BJ (cell line): ENCODE data around the gene ANO4. TPM values are rescaled to one million over a fixed set of nuclear protein-coding genes. Genes with fewer than 3 reads are reported as not detected.
"Not testable (repeated sequence)": the region's sequence is repeated elsewhere in the genome, so short reads cannot be mapped to it uniquely, and the experiment has no call there.

ENCODE experiments used
- CTCF ChIA-PET: fragments of 350-600 bp; formaldehyde crosslinking; extraction: SDS; loops from one replicate; lab custom pipeline; 2021; ENCODE audit warnings: antibody characterized with exemption, inconsistent platforms; lab: Yijun Ruan, JAX
- POLR2A ChIA-PET: fragments of 300-600 bp; sonication (Branson Sonifier 250); formaldehyde crosslinking; extraction: SDS; loops from one replicate; lab custom pipeline; 2021; ENCODE audit warnings: antibody characterized with exemption; lab: Charles Lee
- DNase-seq: peaks from one replicate; pipeline ENCODE4 v3.0.0-alpha.2; 2011; ENCODE audit warnings: low read depth
- H3K27me3 ChIP-seq: 2 replicates; pipeline ENCODE4 v1.6.0; 2011; ENCODE audit warnings: low read length; ENCODE audit not compliant: control insufficient read depth, insufficient read depth
- H3K36me3 ChIP-seq: 2 replicates; pipeline ENCODE4 v1.5.1; 2011; ENCODE audit warnings: low read length; ENCODE audit not compliant: control insufficient read depth, insufficient read depth
- H3K4me3 ChIP-seq: 2 replicates; pipeline ENCODE4 v1.5.1; 2011; ENCODE audit warnings: low read depth, mild to moderate bottlenecking, control low read depth, low read length
- polyA plus RNA-seq: library from polyadenylated mRNA; depleted of rRNA; stranded (reverse); fragments of >200 nt; gene quantifications from 2 replicates; pipeline ENCODE4 v1.2.3, GENCODE V29; 2011
- TF ChIP-seq, protein P1 (sequence below): IDR thresholded peaks from 2 replicates; pipeline ENCODE4 v1.5.1; 2011; ENCODE audit warnings: low read depth, mild to moderate bottlenecking, control low read depth, inconsistent platforms, low read length, moderate library complexity; ENCODE audit not compliant: insufficient read depth

Gene ANO4
- polyA plus RNA-seq, 1 experiment: 7.1 TPM

DNA sequence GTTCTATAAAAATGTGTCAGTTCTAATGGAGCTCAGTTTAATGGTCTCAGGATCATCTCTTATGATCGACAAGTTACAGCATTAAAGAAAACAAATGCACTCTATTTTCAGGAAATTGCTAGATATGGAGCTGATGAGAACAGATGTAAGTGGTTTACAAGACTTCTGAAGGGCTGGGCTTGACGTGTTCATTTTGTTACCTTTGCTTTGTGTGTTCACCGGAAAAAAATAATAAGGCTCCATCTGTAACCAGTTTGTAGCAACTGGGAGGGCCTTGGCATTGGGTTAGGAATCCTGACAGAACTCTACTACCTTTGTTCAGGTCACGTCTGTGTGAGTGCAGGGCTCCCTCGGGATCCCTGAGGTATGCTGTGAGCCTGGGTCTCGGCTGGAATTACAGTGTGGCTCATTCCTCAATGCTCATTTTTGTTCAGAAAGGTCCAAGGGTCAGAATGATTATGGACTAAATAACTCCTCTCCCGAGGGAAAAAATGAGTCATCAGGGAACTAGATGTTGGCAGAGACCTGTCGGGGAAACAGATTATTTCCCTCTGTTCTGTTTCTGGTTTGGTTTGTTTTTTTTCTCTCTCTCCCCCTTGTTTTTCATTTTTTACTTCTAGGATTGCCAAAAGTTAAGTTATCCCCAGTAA lies 257.4 kb downstream of the ANO4 start:
- no peaks in the 10 kb centered on the region for H3K36me3 ChIP-seq
- TF ChIP-seq, protein P1, sequence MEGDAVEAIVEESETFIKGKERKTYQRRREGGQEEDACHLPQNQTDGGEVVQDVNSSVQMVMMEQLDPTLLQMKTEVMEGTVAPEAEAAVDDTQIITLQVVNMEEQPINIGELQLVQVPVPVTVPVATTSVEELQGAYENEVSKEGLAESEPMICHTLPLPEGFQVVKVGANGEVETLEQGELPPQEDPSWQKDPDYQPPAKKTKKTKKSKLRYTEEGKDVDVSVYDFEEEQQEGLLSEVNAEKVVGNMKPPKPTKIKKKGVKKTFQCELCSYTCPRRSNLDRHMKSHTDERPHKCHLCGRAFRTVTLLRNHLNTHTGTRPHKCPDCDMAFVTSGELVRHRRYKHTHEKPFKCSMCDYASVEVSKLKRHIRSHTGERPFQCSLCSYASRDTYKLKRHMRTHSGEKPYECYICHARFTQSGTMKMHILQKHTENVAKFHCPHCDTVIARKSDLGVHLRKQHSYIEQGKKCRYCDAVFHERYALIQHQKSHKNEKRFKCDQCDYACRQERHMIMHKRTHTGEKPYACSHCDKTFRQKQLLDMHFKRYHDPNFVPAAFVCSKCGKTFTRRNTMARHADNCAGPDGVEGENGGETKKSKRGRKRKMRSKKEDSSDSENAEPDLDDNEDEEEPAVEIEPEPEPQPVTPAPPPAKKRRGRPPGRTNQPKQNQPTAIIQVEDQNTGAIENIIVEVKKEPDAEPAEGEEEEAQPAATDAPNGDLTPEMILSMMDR: no peak
- H3K27me3 ChIP-seq: no peaks in the 10 kb centered on the region
- H3K4me3 ChIP-seq: no peak overlapping the region
- CTCF ChIA-PET: interaction anchor here (1.5 kb wide), 1 partner anchor 10 kb away, joined by 3 read pairs; no protein-coding TSS in a partner anchor
- DNase-seq: peak; percentile 67
- POLR2A ChIA-PET: no interaction called here

DNA sequence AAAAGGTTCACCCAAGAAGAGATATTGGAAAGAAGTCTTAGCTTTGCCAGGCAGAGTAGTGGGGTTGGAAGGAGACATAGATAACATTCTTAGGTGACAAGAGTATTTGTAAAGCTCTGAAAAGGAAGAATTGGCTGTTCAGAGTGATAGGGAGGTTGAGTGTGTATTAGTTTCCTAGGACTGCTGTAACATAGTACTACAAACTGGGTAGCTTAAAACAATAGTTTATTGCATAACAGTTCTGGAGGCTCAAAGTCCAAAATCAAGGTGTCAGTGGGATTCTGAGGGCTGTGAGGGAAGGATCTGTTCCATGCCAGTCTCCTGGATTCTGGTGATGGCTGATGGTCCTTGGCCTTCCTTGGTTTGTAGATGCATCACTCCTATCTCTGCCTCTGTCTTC lies 258.6 kb downstream of the ANO4 start:
- no peaks in the 10 kb centered on the region for H3K27me3 ChIP-seq
- POLR2A ChIA-PET: no interaction called here
- TF ChIP-seq, protein P1: no peak
- H3K4me3 ChIP-seq: no peak overlapping the region
- DNase-seq: no peak
- H3K36me3 ChIP-seq: no peaks in the 10 kb centered on the region
- CTCF ChIA-PET: no interaction called here

DNA sequence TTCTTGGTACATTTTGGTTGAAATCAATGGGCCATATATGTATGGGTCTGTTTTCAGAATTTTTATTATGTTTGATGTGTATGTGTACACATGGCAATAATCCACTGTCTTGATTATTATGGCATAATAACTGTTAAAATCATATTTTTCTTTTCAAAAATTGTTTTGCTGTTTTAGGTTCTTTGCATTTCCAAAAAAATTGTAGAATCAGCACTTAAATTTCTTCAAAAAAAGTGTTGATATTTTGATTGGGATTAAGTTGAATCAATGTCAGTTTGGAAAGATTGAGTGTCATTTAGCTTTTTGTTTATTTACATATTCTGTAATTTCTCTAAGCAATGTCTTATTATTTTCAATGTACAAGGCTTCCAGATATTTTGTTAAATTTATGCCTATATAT lies 261.4 kb downstream of the ANO4 start:
- TF ChIP-seq, protein P1: no peak
- POLR2A ChIA-PET: no interaction called here
- CTCF ChIA-PET: no interaction called here
- H3K27me3 ChIP-seq: no peaks in the 10 kb centered on the region
- no peak for DNase-seq
- no peak overlapping the region for H3K4me3 ChIP-seq
- H3K36me3 ChIP-seq: no peaks in the 10 kb centered on the region

DNA sequence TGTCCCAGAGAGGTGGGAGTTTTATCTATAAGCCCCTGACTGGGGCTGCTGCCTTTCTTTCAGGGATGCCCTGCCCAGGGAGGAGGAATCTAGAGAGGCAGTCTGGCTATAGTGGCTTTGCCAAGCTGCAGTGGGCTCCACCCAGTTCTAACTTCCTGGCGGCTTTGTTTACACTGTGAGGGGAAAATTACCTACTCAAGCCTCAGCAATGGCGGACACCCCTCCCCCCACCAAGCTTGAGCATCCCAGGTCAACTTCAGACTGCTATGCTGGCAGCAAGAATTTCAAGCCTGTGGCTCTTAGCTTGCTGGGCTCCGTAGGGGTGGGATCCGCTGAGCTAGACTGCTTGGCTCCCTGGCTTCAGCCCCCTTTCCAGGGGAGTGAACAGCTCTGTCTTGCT lies 267.9 kb downstream of the ANO4 start:
- CTCF ChIA-PET: not testable (repeated sequence)

DNA sequence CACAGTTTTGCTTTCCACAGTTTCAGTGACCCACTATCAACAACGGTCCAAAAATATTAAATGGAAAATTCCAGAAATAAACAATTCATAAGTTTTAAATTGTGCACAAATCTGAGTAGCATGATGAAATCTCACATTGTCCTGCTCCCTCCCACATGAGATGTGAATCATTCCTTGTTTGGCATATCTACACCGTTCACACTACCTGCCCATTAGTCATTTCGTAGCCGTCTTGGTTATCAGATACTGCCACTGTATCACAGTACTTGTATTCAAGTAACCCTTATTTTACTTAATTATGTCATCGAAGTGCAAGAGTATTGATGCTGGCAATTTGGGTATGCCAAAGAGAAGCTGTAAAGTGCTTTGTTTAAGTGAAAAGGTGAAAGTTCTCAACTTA lies 270.1 kb downstream of the ANO4 start:
- no peaks in the 10 kb centered on the region for H3K36me3 ChIP-seq
- DNase-seq: no peak
- no peak overlapping the region for H3K4me3 ChIP-seq
- ChIA-PET POLR2A (no interaction called here), CTCF (interaction anchor here (1.0 kb wide), 1 partner anchor 46 kb away, joined by 4 read pairs; no protein-coding TSS in a partner anchor)
- H3K27me3 ChIP-seq: no peaks in the 10 kb centered on the region; the same call in 1 of the 2 replicates
- TF ChIP-seq, protein P1: no peak

More for the DNA sequence above, 267.9 kb downstream of the ANO4 start:
- DNase-seq, H3K36me3 ChIP-seq, POLR2A ChIA-PET, H3K4me3 ChIP-seq, H3K27me3 ChIP-seq: not testable (repeated sequence)

DNA sequence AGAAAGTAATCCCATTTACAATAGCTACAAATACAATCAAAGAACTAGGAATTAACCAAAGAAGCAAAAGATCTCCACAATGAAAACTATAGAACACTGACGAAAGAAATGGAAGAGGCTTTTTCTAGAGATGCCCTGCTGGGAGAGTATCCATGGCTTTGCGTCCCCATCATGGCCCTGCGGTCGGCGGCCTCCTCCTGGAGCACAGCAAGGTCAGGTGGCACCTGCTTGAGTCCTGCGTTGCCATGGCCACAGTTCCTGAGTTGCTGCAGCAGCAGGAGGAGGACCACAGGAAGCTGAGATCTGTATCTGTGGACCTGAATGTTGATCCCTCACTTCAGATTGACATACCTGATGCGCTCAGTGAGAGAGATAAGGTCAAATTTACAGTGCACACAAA lies 271.9 kb downstream of the ANO4 start:
- no peaks in the 10 kb centered on the region for H3K36me3 ChIP-seq
- H3K4me3 ChIP-seq: no peak overlapping the region
- CTCF ChIA-PET: no interaction called here
- H3K27me3 ChIP-seq: no peaks in the 10 kb centered on the region; the same call in 1 of the 2 replicates
- DNase-seq: no peak
- TF ChIP-seq, protein P1: no peak
- POLR2A ChIA-PET: no interaction called here
